ENCODE results near the gene TBL3.
"Not testable (repeated sequence)": the region's sequence is repeated elsewhere in the genome, so short reads cannot be mapped to it uniquely, and the experiment has no call there.

Gene TBL3

GRCh38 chr16:1971796-1972489, at the start of gene TBL3:
Gene TBL3, plus strand, starts transcription at chr16:1972053. Its CDS starts 112 bp downstream, at chr16:1972165.
- peak; percentile 83 to 90 for DNase-seq

- no peak for DNase-seq
Measured at GRCh38 chr16:1922357-1922756, 49.5 kb upstream of the TBL3 start.

GRCh38 chr16:1923299-1924034, 48.4 kb upstream of the TBL3 start:
- DNase-seq: peak; percentile 54 to 63

- no peak for DNase-seq
Measured at GRCh38 chr16:1924095-1924494, 47.8 kb upstream of the TBL3 start.

- DNase-seq: no peak
Measured at GRCh38 chr16:1926271-1926670, 45.6 kb upstream of the TBL3 start.

- DNase-seq: peak in 1 of 2 experiments; percentile 35
Measured at GRCh38 chr16:1929105-1929504, 42.7 kb upstream of the TBL3 start.

- DNase-seq: peak; percentile 67 to 70
Measured at GRCh38 chr16:1929578-1930337, 42.1 kb upstream of the TBL3 start.

- no peak for DNase-seq
Measured at GRCh38 chr16:1930338-1930720, 41.5 kb upstream of the TBL3 start.

- peak; percentile 60 to 74 for DNase-seq
Measured at GRCh38 chr16:1932050-1933028, 39.5 kb upstream of the TBL3 start.

- no peak for DNase-seq
Measured at GRCh38 chr16:1933097-1933661, 38.7 kb upstream of the TBL3 start.

GRCh38 chr16:1936945-1937479, 34.8 kb upstream of the TBL3 start:
- no peak for DNase-seq

GRCh38 chr16:1938316-1938715, 33.5 kb upstream of the TBL3 start:
- no peak for DNase-seq

GRCh38 chr16:1938910-1939309, 32.9 kb upstream of the TBL3 start:
- no peak for DNase-seq

GRCh38 chr16:1939833-1940232, 32.0 kb upstream of the TBL3 start:
- not testable (repeated sequence) for DNase-seq

- no peak for DNase-seq
Measured at GRCh38 chr16:1940273-1941161, 31.3 kb upstream of the TBL3 start.

GRCh38 chr16:1941162-1942046, 30.4 kb upstream of the TBL3 start:
- DNase-seq: peak in 1 of 2 experiments; percentile 45

GRCh38 chr16:1942047-1942809, 29.6 kb upstream of the TBL3 start:
- DNase-seq: no peak

GRCh38 chr16:1942810-1943726, 28.8 kb upstream of the TBL3 start, which contains the start of gene MSRB1:
Gene MSRB1, minus strand, starts transcription at chr16:1943199. Its CDS starts 43 bp downstream, at chr16:1943156.
- DNase-seq: peak; percentile 98 to 100

Data from SHP77 (cell line).